NCI-H1930 (cell line): ENCODE results near the gene CREB3L1.
A peak's percentile ranks its signal among the peaks of the same experiment; 100 is the strongest.

Experiments
- DNase-seq, 2 experiments: peaks; one replicate each; lab custom pipeline; 2025; lab: John Stamatoyannopoulos, UW

CREB3L1 gene

DNA sequence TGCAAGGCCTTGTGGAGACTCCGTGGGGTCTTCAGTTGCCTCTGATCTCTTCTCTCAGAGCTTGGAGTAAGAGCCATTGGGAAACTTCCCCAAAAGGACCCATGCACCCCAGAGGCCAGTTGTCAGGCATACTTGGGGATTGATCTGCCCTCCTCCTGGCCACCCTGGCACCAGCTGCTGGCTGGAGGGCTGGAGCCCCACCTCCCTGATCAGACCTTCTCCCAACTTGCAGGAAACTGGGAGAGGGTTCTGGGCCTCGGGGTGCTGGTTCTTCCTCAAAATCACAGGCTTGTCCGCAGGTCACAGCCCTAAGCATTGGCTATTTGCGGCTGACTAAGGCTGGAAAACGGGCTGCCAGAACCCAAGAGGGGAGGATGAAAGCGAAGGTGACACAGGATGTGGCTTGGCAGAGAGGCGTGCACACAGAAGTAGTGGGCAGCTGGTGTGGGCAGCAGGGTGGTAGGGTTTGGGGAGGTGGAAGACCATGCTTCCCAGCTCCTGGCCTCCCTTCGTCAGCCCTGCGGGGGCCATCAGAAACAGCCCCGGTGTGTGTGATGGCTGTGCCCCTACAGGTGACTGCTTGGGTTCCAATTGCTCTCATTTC is 68.5 kb downstream of the CREB3L1 start:
- DNase-seq, result no peak

DNA sequence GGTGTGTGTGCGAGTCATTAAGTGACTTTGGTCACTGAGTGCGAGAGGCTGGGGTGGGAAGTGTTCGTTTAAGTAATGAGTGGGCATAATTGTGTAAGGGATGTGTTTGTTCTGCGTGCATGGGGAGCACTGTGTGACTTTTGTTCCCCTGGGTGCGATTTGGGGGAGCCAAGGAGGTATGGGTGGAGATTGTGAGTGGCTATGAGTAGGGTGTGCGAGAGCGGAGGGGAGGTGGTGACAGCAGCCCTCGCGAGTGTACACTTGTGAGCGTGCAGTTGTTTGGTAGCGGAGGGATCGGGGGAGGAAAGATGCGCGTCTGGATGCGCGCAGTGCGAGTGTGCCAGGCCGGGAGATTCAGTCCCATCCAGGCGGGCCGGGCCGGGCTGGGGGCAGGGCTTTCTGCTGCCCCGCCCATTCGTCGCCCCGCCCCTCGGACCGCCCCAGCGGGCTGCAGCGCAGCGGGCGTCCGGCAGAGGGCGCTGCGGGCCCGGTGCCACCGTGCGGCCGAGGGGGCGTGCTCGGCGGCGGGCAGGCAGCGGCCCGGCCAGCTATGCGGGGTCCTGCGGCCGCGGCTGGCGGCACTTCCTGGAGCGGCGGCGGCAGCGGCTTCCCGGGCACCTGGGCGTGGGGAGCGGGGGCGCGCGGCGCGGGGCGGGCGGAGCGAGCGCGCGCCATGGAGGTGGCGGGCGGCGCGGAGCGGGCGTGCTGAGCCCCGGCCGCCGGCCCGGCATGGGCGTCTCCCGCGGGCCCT is 69.6 kb downstream of the CREB3L1 start, which contains the start of gene DGKZ:
TSS of gene DGKZ (plus strand) at position 578 of the 751 bp plus-strand sequence. CDS start 197 bp downstream, outside the sequence.
- peak; percentile 72 to 90 for DNase-seq

DNA sequence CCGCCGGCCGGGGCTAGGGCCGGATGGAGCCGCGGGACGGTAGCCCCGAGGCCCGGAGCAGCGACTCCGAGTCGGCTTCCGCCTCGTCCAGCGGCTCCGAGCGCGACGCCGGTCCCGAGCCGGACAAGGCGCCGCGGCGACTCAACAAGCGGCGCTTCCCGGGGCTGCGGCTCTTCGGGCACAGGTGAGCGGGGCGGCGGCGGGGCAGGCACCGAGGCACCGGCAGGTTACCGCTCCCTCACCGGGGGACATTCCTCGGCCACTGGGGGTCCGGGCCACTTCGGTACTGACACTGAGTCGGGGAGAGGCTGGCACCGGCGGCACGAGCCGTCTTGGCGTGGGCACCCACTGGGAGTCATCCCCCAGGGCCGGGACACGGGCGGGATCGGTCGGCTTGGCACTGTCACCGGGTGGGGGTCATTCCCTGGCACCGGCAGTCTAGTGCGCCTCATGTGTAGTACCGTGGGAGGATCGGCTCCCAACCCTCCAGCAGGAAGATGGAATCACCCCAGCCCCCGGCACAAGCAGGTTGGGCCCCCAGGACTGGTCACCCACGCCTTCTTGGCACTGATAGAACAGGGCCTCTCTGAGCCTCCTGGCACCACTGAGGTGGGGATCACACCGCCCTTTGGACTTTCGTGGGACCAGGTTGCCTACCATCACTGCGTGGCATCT is 70.3 kb downstream of the CREB3L1 start:
- no peak for DNase-seq

DNA sequence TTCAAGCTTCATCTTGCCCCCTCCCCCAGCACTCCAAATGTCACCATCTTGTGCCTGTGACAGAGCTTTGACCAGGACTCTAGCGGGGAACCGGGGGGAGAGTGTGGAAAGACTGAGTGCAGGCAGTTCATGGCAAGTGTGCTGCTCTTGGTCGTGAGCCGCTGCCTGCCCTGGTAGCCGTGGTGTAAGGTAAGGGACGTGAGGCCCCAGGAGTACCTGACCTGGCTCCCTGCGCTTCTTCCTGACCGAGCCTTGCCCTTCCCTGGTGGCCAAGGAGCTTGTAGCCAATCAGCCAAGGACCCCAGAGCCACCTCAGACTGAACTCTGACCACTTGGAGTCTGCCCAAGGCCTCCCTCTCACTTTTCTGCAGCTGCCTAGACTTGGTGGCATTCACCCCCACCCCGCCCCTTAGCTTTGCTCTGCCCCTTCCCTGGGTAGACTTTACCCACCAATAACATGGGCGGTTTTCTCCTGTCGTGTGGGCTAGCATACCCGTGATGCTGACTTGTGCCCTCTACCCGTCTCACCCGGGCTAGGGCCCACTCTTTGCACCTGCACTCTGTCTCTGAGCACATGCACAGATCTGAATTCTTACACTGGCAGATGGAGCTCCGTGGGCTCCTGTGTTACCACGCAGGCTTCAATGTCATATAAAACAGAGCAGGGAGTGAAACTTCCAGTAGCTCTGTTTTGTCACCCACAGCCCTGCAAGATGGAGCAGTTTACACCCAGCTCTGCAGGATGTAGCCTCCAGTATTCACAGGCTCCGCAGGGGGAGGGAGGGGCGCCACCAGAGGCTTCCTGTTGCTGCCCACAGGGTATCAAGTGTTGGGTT is 71.3 kb downstream of the CREB3L1 start:
- DNase-seq, result no peak

DNA sequence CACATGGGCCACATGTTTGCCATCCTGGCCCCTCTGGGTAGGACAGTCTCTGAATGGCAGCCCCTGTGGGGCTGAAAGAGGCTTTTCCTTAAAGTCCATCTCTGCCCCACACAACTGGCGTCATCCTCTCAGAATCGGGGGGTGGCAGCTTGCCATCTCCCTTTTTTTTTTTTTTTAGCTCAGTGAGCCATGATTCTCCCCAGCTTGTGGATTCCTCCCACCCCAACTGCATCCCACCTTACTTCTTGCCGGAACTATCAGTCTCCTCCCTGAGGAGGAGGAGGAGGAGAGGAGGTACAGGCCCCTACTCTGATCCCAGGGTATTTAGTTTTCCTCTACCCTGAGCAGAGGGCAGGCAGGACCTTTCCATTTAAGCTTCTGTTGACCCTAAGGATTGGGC is 73.2 kb downstream of the CREB3L1 start:
- DNase-seq, result no peak

DNA sequence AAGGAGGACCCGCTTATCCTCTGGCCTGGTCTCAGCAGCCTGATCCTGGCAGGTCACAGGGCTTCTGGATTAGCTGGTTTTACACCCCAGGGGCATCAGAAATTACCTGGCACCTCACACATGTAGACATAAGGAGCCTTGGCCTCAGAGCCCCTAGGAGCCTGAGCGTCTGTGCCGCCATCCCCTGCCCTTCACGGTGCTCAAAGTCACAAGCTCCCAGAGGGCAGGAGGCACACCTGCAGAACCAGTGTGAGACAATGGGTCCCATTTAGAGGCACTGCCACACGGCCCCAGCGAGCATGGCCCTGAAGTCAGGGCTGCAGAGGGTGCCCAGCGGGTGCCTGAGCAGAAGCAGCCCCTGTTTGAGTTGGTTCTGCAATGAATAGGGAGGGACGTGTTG is 73.7 kb downstream of the CREB3L1 start:
- DNase-seq, result no peak

DNA sequence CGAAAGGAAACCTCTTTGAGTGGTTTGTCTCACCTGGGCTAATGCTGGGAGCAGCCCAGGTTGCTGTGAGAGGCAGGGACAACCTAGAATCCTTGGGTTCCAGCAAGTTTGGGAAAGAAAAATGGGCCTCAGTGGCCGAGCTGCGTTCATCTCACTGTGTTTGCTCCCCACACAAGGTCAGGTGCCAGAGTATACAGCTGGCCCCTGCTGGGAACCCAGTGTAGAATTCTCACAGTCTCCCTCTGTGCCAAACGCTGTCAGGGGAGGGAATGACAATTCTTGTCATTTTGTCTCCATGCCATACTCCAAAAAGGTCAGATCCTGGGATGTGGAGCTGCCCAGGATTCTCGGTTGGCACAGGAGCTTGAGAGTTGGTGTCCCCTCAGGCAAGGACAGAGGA is 74.1 kb downstream of the CREB3L1 start:
- no peak for DNase-seq

DNA sequence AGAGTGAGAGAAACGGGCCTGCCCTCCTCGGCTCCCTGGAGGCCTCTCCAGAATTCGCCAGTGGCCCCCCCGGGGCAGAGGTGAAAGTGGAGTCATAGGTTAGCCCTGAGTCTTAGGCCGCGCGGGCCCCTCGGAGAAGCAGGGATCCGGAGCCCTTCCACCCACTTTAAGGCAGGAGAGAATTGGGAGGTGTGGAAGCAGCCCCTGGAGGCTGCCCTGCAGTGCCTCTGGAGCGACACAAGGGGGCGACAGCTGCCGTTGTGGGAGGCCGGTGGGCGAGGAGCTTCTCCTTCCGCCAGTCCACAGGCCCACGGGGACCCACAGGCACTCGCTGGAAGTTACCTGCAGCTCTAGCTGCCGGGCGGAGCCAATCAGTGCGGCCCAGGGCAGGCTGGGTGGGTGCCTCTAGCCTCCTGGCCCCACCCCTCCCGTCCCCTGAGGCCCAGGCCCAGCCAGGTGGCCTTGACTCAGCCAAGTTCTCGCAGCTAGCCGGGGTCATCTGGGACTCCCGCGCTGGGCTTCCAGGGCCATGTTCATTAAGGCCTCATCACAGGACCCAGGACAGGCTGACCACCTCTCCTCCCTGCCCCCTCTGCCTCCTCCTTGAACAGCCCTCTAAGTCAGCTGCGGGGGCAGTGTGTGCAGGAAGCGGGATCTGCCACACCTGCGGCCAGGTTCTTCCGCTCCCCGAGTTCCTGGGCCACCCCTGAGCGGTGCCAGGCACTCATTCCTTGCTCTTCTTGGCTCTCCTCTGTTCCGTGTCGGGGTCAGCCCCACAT is 74.8 kb downstream of the CREB3L1 start:
- DNase-seq, result no peak

DNA sequence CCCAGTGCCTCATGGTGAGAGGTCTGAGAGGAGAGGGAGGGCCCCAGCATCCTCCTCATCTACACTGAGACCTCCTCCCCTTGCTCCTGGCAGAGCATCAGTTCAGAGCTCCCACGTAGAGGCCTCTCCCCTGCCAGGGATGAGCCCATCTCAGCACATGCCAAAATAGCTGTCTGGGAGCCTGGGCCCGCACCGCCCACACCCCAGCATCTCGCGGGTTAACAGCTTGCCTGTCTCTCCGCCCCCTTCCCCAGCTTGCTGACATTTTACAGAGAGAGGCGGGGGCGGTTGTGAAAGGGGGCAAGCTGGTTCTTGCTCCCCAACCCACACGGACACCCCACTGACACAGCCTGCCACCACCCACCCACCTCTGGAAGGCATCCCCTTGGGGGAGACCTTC is 76.2 kb downstream of the CREB3L1 start:
- DNase-seq, result no peak

DNA sequence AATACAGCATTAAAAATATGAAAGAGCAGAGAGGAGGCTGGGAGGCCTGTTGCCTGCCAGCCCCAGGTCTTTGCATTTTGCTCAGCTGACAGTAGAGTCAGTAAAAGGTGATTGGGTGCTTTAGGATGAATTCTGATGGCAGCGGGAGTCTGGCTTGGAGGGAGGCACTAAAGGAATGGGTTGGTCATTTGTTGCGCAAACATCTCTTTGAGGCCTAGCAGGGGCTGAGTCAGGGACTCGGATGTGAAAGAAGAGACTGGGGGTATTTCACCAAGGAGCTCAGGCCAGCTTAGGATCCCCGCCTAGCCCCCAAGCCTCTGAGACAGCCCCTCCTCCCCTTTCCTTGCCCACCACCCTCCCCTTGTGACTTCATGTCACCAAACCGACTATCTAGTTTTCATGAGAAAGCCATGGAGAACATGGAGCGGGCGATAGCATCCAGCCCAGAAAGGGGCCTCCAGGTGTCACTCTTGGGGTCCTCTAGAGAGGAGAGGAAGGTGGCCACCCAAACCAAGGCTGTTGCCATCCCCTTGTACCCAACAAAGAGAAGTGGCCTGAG is 79.5 kb downstream of the CREB3L1 start:
- no peak for DNase-seq

DNA sequence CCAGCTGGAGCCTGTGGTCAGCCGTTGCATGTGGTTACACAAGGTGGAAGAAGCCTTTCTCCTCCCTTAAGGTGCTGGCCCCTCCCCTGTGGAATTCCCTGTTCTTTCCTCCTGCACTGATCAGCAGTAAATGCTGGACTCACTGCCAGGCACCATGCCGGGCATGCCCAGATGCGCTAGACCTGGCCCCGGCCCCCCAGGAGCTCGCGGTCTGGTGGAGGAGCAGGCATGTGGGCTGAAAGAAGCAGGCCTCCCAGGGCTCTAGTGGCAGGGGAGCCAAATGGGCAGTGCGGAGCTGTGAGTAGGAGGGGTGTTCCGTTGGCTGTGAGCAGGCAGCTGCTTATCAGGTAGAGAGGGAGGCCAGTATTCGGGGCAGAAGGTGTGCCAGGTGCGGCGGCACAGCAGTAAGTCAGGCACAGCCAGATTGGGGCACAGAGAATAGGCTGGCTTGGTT is 80.0 kb downstream of the CREB3L1 start:
- DNase-seq, result no peak

DNA sequence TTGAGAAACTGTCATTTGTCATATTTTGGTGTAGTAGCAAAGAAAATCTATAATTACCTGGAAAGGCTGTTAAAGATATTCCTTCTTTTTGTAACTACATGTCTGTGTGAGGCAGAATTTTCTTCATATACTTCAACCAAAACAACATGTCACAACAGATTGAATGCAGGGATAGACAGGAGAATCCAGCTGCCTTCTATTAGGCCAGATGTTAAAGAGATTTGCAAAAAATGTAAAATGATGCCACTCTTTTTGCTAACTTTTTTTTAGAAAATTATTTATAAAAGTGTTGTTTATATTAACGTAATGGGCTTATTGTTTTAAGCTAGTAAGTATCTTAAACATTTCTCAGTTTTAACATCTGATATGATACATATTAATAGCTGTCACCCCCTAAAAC is 82.5 kb downstream of the CREB3L1 start:
- no peak for DNase-seq

DNA sequence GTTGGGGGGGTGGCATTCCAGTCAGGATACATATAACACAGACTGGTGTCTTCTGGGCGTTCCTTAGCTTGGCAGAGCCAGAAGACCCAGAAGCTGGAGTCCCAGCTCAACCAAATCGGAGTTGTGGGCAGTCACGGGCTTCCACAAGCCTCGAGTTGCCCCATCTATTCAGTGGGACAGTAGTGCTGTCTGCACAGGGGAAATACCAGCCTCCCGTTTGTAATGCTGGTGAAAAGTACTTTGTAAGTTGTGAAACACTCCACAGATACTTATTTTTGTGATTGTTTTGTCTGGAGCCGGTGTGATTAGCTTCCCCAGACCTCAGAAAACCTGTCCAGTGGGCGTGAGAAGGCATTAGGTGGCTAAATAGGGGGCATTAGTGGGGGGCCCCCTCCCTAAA is 83.4 kb downstream of the CREB3L1 start:
- DNase-seq, result no peak

DNA sequence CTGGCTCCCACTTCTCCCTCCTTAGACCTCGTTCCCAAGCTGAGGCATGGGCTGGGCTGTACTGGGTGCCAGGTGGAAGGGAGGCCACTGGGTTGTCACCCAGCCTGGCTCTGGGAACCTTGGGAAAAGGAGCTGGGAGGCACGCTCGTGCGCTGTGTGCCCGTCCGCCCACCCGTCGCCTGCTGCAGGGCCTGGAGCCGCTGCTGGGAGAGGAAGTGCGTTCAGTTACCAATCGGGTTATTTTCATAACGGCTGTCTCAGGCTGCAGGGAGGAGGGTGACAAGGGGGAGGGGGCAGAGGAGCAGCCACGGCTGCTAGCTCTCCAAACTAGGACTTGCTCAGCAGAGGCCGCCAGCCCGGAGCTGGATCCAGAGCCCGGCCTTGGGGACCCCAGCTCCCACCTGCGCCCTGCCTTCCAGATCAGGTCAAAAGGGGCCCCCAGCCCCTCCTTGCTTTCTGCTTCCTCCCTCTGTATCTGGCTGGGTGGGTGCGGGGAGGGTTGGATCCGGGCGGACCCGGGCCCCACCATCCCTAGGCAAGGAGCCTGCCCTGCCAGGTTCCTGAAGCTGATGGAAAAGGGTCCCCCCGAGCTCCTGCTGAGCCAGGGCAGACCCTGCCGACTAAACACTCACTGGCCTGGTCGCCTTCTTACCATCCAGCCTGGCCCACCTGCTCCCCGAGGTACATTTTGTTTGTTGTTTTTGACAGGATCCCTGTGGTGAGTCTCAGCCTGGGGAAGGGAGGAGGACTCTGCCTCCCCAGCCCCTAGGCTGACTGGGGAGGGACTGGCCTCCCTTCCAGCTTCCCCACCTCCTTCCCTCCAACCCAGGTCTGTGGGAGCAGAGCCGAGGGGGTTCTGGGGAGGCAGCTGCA is 84.1 kb downstream of the CREB3L1 start:
- no peak for DNase-seq

DNA sequence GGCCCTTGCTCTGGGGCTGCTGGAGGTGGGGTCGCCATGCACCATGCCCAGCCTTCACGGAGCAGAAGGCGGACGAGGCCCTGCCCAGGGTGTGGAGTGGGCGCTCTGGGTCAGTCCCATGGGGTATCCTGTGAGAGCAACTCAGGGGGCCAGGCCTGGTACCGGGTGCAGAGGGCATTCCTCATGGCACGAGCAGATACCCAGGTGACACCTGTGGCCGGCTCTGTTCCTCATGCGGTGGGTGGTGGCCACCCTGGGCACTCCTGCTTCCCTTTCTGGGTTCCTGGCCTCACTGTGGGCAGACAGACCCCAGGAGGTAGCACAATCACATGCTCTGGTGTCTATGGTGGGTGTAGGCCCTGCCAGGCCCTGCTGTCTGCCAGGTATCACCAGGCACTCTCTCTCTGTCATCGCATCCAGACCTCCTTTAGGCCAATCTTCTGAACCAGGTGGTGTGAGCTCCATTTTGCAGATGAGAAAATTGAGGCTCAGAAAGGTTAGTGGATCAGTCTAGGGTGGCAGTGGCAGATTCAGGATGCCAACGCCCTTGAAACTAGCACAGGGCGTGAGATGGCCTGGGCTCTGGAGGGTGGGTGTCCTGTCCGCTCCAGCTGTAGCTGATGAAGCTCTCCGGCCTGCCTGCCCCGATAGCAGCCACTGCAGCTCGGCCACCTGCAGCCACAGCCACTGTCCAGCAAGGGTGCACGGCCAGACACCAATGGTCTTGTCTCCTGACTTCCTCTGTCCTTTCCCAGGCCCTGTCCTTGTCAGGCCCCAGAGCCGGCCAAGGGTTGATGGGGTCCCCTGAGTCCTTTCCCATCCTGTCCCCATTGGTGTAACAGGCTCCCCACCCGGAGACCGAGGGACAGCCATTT is 84.9 kb downstream of the CREB3L1 start:
- no peak for DNase-seq

DNA sequence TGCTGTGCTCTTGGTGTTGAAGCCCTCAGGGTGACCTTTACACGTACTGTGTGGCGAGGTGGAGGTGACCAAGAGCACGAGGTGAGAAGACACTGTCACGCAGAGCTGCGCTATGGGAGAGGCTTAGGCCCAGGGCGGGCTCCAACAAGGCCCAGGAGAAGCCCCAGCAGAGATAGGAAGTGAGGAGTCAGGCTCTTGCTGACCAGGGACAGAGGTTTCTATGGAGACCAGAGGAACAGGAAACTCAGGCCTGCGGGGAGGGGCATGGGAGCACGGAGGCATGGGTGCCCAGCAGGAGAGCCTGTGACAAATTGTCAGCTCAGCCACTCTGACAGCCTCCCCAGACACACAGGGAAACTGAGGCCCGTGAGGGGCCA is 85.6 kb downstream of the CREB3L1 start:
- no peak for DNase-seq

DNA sequence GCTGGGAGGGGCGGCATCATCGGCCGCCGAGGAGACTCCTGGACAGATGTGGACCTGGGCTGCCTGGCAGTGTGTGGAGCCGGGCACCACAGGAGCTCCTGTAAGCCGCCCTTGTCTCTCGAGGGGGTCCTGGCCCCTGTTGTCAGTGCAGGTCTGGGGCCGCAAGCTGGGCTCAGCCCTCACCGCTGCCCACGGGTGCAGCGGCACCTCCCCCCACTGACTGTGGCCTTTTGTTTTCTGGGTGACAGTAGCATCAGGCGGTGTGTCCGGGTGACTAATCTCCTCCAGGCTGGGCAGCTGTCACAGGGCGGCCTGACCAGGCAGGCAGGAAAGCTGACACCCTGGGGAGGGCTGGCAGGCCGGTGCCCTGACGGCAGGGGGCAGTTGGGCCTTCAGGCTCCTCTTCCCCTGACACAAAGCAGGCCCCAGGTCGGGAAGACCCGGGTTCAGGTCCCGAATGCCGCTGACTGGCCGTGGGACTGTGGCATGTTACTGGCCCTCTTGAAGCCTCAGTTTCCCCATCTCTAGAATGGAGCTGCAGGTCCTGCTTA is 86.1 kb downstream of the CREB3L1 start:
- DNase-seq, result no peak

DNA sequence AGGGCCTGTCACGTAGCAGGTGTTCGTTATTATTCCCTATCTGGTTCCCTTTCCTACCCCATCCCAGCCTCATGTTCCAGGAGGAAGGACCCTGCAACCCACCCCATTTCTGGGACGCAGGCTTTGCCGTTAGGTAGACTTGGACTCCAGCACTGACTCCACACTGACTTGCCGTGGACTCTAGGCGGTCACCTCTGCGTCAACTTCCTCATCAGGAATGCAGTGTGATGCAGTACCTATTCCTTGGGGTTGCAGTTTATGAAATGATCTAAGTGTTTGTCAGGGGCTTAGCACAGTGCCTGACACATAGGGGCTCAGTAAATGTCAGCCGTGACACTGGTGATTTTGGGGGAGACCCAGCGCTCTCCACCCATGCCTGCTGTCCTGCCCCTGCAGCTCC is 86.6 kb downstream of the CREB3L1 start:
- no peak for DNase-seq

DNA sequence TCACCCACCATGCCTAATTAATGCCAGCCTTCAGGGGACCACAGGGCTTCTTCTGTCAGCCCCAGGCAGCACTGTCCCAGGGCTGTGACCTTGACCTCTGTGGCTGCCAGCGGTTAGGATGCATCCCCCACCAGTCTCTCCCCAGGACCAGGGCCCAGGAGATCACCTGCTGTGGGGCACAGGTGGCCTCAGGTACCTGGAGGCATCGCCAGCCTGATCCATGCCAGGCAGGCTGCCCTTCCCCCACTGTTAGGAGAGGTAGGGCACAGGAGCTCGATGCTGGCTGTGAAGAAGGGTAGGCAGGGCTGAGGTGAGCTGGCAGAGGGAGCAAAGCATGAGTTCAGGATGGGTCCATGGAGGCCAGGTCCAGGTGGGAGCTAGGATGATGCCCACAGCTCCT is 87.3 kb downstream of the CREB3L1 start:
- DNase-seq, result no peak
